Transverse colon (tissue), 4 donors: ENCODE data around the gene NHERF1. TPM values are rescaled to one million over a fixed set of nuclear protein-coding genes. Genes with fewer than 3 reads are reported as not detected.

Source experiments
- DNase-seq: peaks from one replicate; pipeline ENCODE4 v3.0.0-alpha.2; 2019
- H3K27ac ChIP-seq, 4 donors: fragments of 200-600 bp; sonication (generic); 2 replicates each; pipeline ENCODE4 v1.5.1; 2016 to 2018; ENCODE audit warnings: inconsistent platforms in 4 of 4
- H3K27me3 ChIP-seq: fragments of 200-600 bp; sonication (generic); 2 replicates; pipeline ENCODE4 v1.5.1; 2017; ENCODE audit warnings: inconsistent platforms
- H3K36me3 ChIP-seq, 4 donors: fragments of 200-600 bp; sonication (generic); 2 replicates each; pipeline ENCODE4 v1.5.1; 2017 to 2019; ENCODE audit warnings: inconsistent platforms in 4 of 4
- H3K4me1 ChIP-seq, 4 donors: fragments of 200-600 bp; sonication (generic); 2 replicates each; pipeline ENCODE4 v1.5.1; 2017 to 2020; ENCODE audit warnings: inconsistent platforms in 4 of 4
- H3K4me3 ChIP-seq, 4 donors: fragments of 200-600 bp; sonication (generic); 1 replicate in 1 of 4; 2 replicates in 3 of 4; pipeline versions ENCODE4 v1.5.1 to v1.6.1; 2017 to 2019; ENCODE audit warnings: inconsistent platforms in 4 of 4
- H3K9me3 ChIP-seq, 2 donors: fragments of 200-600 bp; sonication (generic); 2 replicates each; pipeline ENCODE4 v1.5.1; 2017 to 2019; ENCODE audit warnings: inconsistent platforms in 2 of 2
- CTCF ChIP-seq, 5 experiments: fragments of 200-600 bp in 3 of 5; fragments of 450-650 bp in 2 of 5; sonication (generic) in 3 of 5; IDR thresholded peaks; 1 replicate in 2 of 5; 2 replicates in 3 of 5; pipeline ENCODE4 v1.5.1; 2016 to 2017; ENCODE audit warnings: antibody characterized with exemption in 5 of 5, inconsistent platforms in 3 of 5, mild to moderate bottlenecking in 2 of 5, moderate library complexity in 1 of 5
- EP300 ChIP-seq: sonication (generic); formaldehyde crosslinking; IDR thresholded peaks from one replicate; pipeline ENCODE4 v1.6.1; 2017; ENCODE audit warnings: antibody characterized with exemption, low read depth
- POLR2A ChIP-seq: fragments of 450-650 bp; IDR thresholded peaks from one replicate; pipeline ENCODE4 v1.6.1; 2016; ENCODE audit warnings: antibody characterized with exemption, mild to moderate bottlenecking, moderate library complexity
- POLR2AphosphoS5 ChIP-seq, 3 donors: sonication (generic); formaldehyde crosslinking; IDR thresholded peaks; one replicate each; pipeline ENCODE4 v1.6.1; 2016; ENCODE audit warnings: antibody characterized with exemption in 3 of 3
- WGBS, 2 donors: methylation state at CpG; one replicate each; pipeline ENCODE4 v1.1.5; 2018; ENCODE audit warnings: low coverage in 1 of 2; 5-methylcytosine and 5-hydroxymethylcytosine counted together
- in situ Hi-C, 4 donors: fragments of 200-750 bp; cut with MboI; loops; one replicate each; pipeline versions ENCODE4 v1.15.0 to v1.15.1; 2017; ENCODE audit warnings: low sequenced_read_pairs in 3 of 4, low pct_ligation_motif_present in 1 of 4, low pct_unique_long_range_greater_than_20kb in 1 of 4
- intact Hi-C: fragments of 100-400 bp; cut with DNase I; formaldehyde crosslinking; loops from one replicate; pipeline ENCODE4 v1.15.1; 2023; ENCODE audit warnings: low total_unique reads
- total RNA-seq, 4 donors: library from RNA; depleted of rRNA; stranded (reverse); fragments of >200 nt; gene quantifications; one replicate each; pipeline ENCODE4 v1.1.0, GENCODE V29; 2016

The NHERF1 gene
- total RNA-seq, 4 donors from 2014 or later, result 118 to 463 (median 233) TPM

- in situ Hi-C loops, result loop anchor here in 1 of 4 donors (10.0 kb wide), 1 partner anchor 69 kb away; no protein-coding TSS in a partner anchor
- TF ChIP-seq CTCF (IDR thresholded peaks at IDR 0.05) (no peak), POLR2A (no peak), EP300 (no peak), POLR2AphosphoS5 (IDR thresholded peaks at IDR 0.05) (no peak)
- Histone ChIP-seq H3K27ac (no peak overlapping the region), H3K36me3 (peaks cover 0 to 34% (median 5%) of the 10 kb centered on the region in 4 donors), H3K27me3 (no peaks in the 10 kb centered on the region), H3K4me3 (no peak overlapping the region), H3K4me1 (peaks cover 0 to under 1% (median 0%) of the 10 kb centered on the region in 4 donors), H3K9me3 (no peaks in the 10 kb centered on the region)
- WGBS, 2 donors, result 91 to 100% methylated on average over 2 to 18 of the region's 18 CpGs
- DNase-seq, result no peak
- intact Hi-C loops, result no loop called here
Observed at GRCh38 chr17:74795327-74796020, 47.0 kb downstream of the NHERF1 start.

- no peak for DNase-seq
- no peaks in the 10 kb centered on the region for H3K4me1 ChIP-seq
- H3K9me3 ChIP-seq, result no peaks in the 10 kb centered on the region
- 89% methylated on average over 1 to 4 of the region's 4 CpGs for WGBS, 2 donors
- in situ Hi-C loops (loop anchor here in 1 of 4 donors (10.0 kb wide), 1 partner anchor 69 kb away; no protein-coding TSS in a partner anchor), intact Hi-C loops (no loop called here)
- no peaks in the 10 kb centered on the region for H3K27me3 ChIP-seq
- no peak for TF ChIP-seq POLR2A
- no peak for TF ChIP-seq EP300
- TF ChIP-seq POLR2AphosphoS5 (IDR thresholded peaks at IDR 0.05), result no peak
- TF ChIP-seq CTCF (IDR thresholded peaks at IDR 0.05), result no peak
- H3K36me3 ChIP-seq, result peaks cover 0 to 34% (median 5%) of the 10 kb centered on the region in 4 donors
- no peak overlapping the region for H3K27ac ChIP-seq
- no peak overlapping the region for H3K4me3 ChIP-seq
Observed at GRCh38 chr17:74796211-74796610, 47.8 kb downstream of the NHERF1 start.

GRCh38 chr17:74796866-74797265, 48.4 kb downstream of the NHERF1 start:
- intact Hi-C loops (no loop called here), in situ Hi-C loops (loop anchor here in 1 of 4 donors (10.0 kb wide), 1 partner anchor 68 kb away; no protein-coding TSS in a partner anchor)
- peaks cover 0 to 34% (median 5%) of the 10 kb centered on the region in 4 donors for H3K36me3 ChIP-seq
- no peak overlapping the region for H3K27ac ChIP-seq
- no peak overlapping the region for H3K4me3 ChIP-seq
- whole genome bisulfite sequencing, 2 donors, result 93 to 100% methylated on average over 1 to 6 of the region's 6 CpGs
- no peaks in the 10 kb centered on the region for H3K27me3 ChIP-seq
- TF ChIP-seq EP300, result no peak
- no peak for TF ChIP-seq CTCF (IDR thresholded peaks at IDR 0.05)
- TF ChIP-seq POLR2A, result no peak
- TF ChIP-seq POLR2AphosphoS5 (IDR thresholded peaks at IDR 0.05), result no peak
- H3K4me1 ChIP-seq, result no peaks in the 10 kb centered on the region
- no peaks in the 10 kb centered on the region for H3K9me3 ChIP-seq
- no peak for DNase-seq

GRCh38 chr17:74797824-74798223, 49.4 kb downstream of the NHERF1 start:
- H3K4me3 ChIP-seq, result no peak overlapping the region
- in situ Hi-C loops, result loop anchor here in 1 of 4 donors (10.0 kb wide), 1 partner anchor 67 kb away; no protein-coding TSS in a partner anchor
- no peaks in the 10 kb centered on the region for H3K9me3 ChIP-seq
- TF ChIP-seq EP300 (no peak), POLR2A (no peak)
- WGBS, 2 donors, result 94% methylated on average over 4 of the region's 4 CpGs; no CpG with 5 or more reads in 1 of the 2 donors
- H3K27me3 ChIP-seq, result no peaks in the 10 kb centered on the region
- no peak overlapping the region for H3K27ac ChIP-seq
- no peak for DNase-seq
- peaks cover 0 to 33% (median 5%) of the 10 kb centered on the region in 4 donors for H3K36me3 ChIP-seq
- no peaks in the 10 kb centered on the region for H3K4me1 ChIP-seq
- intact Hi-C loops, result no loop called here
